ENCODE results near the gene RPL27A. TPM values are rescaled to one million over a fixed set of nuclear protein-coding genes. Genes with fewer than 3 reads are reported as not detected.

Gene RPL27A
- total RNA-seq, 1 donor from 2014 or later = 856 TPM

DNA sequence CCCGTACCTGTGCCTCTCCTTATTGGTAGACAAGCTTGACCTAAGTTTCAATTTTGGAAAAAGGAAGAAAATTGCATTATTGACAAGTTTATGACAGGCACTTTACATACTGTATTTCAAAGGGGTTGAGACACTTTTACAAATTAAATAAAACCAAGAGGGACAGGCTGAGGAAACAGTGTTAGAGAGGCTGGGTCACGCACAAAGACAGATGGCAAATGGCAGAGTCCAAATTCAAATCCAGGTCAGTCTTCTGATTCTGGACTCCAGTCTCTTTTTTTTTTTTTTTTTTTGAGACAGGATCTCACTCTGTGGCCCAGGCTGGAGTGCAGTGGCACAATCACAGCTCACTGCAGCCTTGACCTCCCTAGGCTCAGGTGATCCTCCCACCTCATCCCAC, 10.2 kb upstream of the RPL27A start:
- DNase-seq (ENCODE audit: extremely low read depth, low read depth, low spot score) = no peak

DNA sequence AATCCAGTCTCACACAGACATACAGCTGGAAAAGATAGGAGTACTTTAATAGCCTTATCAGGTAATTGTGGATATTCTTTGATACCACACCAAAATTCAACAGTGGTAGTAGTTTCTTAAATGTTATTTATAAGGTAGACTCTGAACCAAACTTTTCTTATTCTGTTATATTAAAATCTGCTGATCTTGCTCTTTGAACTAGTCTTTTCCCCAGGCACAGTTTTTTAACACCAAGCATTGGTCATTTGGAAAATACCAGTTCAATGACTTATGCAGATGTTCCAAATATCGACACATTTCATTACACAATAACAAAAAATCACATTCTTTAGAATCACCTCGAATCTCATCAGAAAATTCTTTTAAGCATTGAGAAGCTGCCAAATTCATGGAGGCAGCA, 7.7 kb upstream of the RPL27A start:
- no peak for DNase-seq (ENCODE audit: extremely low read depth, low read depth, low spot score)

DNA sequence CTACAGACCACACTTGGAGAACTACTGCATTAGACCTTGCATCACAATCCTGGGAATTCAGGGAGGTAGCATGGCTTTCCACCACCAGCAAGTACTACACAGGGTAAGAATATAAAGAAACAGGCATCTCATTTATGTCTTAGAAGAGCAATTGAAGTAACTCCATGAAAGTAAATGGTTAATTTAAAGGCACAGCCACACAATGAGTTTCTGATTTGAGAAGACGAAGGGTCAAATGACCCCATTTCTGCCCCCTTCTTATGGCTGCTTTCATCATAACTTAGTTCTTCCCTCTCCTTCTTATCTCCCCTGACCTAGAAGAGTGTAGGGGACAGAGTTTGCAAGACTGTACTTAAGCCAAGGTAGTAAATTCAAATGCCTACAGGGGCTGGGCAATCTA, 6.1 kb upstream of the RPL27A start:
- DNase-seq (ENCODE audit: extremely low read depth, low read depth, low spot score) = no peak

DNA sequence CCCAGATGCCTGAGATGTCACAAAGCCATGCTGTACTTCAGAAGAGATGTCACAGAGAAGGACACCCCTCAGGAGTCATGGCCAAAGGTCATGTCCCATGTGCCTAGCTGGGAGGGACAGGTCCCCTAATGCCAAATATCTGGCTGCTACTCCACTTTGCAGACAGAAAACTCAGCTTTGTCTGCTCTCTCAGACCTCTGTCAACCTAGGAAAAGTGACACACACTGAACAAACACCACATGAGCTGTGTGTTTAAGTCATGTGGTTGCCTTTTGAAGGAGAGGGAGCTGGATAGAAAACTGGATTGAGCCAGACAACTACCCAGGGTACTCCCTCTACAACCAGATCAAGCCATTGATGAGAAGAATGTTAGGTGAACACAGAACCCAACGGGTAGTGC, 3.6 kb upstream of the RPL27A start:
- DNase-seq (ENCODE audit: extremely low read depth, low read depth, low spot score) = no peak

DNA sequence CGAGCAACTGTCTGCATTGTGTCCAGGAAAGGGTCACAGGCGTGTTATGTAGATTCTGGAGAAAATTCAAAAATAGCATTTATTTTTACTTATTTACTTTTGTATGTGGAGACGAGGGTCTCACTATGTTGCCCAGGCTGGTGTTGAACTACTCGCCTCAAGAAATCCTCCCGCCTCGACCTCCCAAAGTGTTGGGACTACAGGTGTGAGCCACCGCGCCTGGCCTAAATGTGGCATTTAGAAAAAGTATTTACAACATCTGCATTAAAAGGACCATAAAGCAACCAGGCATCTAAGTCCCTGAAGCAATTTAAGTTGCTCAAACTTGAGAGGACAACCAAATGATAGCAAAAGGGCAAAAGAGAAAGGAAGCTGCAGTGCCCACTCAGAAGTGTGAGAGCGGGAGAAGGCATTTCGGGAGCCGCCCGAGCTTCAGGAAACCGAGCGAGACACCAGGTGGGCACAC, 722 bp upstream of the RPL27A start:
- no peak for DNase-seq (ENCODE audit: extremely low read depth, low read depth, low spot score)

DNA sequence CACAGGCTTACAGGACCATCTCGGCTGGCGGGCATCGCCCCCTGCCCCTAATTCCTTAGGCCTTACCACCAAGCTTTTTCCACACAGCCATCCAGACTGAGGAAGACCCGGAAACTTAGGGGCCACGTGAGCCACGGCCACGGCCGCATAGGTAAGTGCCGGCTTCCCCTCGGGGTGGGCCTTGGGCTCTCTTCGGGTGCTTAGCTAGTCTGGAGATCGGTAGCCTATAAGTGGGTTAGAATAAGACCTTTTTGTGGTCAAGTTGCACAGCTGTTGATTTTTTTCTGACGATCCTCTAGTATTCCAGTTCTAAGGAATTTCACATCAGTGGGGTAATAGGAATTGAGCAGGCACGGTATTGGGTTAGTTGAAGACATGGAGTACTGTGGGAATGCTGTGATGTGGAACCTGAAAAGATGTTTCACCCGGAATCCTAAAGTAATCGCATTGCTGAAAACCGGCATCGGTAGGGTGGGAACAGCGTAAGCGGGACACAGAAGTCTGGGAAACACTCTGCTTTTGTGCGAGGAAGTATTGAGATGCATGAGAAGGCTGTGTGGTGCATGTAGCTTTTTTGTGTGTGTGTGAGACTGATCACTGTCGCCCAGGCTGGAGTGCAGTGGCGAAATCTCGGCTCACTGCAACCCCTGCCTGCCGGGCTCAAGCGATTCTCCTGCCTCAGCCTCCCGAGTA, 669 bp downstream of the RPL27A start:
- DNase-seq (ENCODE audit: extremely low read depth, low read depth, low spot score) = no peak

DNA sequence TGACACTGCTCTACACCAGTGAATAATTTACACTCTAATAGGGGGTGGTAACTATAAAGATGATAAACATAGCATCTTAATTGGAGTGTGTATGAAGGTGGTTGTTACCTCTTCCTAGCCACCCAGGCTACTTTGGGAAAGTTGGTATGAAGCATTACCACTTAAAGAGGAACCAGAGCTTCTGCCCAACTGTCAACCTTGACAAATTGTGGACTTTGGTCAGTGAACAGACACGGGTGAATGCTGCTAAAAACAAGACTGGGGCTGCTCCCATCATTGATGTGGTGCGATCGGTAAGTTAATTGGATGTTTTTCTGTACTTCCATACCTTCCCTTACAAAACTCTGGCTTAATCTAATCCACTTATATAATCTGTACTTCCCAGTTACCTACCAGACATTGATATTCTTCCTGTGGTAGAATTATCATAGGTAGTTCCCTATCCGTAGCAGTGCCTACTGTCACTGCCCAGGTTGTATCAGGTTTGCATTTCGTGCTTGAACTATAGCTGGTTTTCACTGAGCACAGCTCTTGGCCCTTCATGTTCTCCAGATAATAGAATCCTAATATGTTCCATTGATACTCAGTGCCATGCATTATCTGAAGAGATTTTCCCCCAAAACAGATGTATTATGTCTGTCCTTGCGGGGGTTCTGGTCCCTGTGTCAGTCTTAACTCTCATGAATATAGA, 2.2 kb downstream of the RPL27A start:
- no peak for DNase-seq (ENCODE audit: extremely low read depth, low read depth, low spot score)

DNA sequence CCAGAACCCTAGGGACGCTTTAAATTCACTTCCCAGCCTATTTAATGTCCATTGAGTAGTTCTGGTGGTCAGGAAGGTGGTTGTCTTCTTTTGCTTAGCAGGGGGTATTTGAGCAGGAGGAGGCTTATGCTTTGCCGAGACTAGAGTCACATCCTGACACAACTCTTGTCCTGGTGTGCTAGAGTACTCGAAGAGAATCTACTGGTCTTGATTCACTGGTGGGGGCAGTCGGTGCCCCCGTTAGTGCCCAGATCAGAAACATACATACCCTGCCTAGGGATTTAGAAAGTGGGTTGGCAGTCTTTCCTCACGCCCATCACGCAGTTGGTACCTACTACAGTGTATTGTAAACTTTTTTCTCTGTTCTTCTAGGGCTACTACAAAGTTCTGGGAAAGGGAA, 2.7 kb downstream of the RPL27A start:
- no peak for DNase-seq (ENCODE audit: extremely low read depth, low read depth, low spot score)

DNA sequence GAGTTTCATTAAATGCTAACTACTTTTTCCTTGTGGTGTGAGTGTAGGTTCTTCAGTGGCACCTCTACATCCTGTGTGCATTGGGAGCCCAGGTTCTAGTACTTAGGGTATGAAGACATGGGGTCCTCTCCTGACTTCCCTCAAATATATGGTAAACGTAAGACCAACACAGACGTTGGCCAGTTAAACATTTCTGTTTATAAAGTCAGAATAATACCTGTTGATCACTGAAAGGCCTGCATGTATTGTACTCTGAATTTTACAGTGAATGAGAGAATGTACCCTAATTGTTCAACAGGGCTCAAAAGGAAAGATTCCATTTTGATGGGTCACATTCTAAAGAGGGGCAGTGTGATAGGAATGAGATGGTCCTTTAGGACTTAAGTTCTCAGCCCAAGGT, 3.2 kb downstream of the RPL27A start:
- no peak for DNase-seq (ENCODE audit: extremely low read depth, low read depth, low spot score)

DNA sequence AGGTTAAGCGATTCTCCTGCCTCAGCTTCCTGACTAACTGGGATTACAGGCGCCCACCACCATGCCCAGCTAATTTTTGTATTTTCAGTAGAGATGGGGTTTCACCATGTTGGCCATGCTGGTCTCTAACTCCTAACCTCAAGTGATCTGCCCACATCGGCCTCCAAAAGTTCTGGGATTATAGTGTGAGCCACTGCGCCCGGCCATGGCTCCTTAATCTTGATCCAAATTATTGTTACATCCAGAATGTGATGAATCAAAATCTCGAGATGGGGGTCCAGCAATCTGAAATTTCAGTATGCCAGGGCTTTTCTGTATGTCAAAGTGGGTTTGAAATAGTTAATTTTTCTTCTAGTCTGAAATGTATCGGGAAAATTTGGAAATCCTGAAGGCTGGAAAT, 3.7 kb downstream of the RPL27A start:
- no peak for DNase-seq (ENCODE audit: extremely low read depth, low read depth, low spot score)

DNA sequence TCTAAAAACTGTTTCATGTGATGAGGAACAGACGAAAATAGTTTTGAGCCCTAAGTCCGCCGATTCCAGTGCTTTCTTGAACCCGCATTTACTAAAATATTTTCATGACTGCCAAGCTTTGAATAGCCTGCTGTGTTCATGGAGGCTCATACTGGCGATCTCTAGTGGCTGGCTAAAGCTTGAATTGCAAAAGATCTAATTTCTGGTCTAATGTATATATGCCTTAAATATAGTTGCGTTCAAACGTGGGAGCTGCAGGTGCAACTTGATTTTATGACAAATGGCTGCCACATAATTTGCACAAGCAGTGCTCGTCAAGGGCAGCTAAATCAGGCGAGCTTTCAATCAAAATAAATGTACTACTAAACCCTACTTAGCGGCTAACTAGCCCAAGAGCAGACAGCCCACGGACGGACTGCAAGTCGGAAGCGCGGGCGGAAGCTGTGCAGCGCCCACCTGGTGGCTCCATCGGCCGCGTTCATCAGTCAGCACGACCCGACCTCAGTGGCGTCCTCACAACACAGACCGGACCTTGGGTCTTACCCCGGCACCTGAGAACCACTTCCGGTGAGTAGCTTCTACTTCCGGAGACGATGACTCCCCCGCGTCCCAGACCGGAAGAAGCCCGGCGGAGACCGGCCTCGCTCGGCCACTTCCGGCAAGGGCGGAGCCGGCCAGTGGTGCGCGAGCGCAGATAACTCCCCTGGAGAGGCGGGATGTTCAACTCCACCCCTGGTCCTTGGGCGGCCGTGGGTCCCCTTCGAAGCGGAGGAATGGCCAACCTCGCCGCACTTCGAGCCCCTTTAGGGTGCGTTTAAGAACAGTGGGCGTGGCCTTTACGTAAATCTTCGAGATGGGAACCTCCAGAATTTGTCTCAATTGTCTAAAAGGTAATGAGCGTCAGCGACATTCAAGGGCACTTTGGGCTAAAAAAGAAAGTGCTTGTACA, 6.1 kb downstream of the RPL27A start:
- no peak for DNase-seq (ENCODE audit: extremely low read depth, low read depth, low spot score)

DNA sequence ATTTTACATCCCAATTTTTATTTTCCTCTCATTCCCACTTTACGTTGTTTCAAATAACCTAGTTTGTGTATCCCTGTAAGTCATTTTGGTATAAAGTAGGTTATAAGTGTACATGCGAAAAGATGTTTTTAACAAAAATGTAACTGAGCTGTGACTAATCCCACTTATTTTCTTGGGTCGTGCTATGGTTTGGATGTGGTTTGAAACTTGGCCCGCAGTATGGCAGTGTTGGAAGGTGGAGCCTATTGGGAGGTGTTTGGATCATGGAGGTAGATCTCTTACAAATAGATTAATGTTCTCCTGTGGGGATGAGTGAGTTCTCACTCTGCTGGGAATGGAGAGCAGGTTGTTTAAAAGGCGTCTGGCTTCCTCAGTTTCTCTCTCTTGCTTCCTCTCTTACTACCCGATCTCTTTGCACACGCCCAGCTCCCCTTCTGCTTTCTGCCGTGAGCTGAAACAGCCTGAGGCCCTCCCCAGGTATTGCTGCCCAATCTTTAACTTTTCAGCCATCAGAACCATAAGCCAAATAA, 7.2 kb downstream of the RPL27A start:
- DNase-seq (ENCODE audit: extremely low read depth, low read depth, low spot score) = no peak

DNA sequence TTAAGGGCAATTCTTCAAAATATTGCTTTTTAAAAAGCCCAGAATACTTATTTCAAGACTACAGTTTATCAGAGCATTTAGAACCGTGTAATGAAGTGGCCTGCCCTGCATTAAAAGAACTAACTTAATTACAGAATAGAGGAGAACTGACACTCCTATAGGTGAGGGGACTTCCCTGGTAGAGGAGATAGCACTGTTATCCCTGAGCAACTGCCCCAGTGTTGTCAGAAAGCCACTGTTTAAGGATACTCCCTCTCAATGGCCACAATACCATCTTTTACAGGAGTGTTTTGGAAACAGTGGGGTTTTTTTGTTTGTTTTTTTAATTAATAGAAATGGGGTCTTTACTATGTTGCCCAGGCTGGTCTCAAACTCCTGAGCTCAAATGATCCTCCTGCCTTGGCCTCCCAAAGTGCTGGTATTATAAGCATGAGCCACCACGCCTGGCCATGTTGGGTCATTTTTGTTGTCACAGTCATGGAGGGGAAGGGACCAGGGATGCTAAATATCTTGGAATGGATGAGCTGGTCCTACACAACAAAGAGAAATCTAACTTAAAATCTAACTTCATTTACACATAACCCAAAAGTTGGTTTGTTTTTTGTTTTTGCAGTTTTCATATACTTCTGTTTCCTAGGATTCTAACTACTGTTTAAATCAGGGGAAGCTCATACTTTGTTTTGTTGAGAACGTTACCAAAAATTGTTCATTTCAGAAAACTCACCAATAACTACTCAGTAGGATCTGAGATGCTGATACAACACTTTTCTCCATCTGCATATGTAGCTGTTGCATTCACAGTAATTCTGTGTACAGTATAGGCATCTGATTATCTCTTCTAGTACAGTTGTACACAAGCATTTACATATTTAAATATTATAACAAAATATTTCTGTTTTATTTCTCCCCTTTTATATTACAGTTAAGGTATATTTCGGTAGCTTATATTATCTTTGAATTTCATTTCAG, 8.1 kb downstream of the RPL27A start:
- no peak for DNase-seq (ENCODE audit: extremely low read depth, low read depth, low spot score)

DNA sequence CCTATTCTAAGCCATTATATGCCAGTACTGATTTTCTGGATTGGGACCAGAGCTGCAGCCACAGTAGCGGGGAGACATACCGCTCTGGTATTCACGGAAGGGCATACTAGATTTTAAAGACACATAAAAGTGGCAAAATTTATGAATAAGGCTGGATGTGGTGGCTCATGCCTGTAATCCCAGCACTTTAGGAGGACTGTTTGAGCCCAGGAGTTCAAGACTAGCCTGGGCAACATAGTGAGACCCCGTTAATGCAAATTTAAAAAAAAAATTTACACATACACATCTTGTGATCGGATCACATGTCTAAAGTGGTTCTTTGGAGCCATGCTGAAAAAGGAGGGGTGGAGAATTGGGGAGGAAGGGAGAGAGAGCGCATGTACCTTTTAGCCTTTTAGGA, 9.0 kb downstream of the RPL27A start:
- no peak for DNase-seq (ENCODE audit: extremely low read depth, low read depth, low spot score)

DNA sequence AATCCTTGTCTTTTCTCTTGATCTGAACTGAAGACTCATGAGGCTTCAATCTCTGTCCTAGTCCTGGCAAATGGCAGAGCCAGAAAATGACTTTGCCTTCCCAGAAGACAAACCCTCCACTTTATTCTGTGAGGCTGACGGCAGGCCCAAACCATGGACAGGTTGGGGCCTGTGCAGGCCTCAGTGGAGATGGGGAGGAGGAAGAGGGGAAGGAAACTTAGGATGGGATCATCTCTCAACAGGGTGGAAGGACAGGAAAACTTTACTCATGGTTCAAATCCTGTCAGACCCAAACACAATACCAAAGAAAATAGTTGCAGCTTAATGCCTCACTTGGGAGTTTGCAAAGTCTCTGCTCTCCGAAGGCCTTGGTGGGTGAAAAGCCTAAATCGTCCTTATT, 9.8 kb downstream of the RPL27A start:
- no peak for DNase-seq (ENCODE audit: extremely low read depth, low read depth, low spot score)

DNA sequence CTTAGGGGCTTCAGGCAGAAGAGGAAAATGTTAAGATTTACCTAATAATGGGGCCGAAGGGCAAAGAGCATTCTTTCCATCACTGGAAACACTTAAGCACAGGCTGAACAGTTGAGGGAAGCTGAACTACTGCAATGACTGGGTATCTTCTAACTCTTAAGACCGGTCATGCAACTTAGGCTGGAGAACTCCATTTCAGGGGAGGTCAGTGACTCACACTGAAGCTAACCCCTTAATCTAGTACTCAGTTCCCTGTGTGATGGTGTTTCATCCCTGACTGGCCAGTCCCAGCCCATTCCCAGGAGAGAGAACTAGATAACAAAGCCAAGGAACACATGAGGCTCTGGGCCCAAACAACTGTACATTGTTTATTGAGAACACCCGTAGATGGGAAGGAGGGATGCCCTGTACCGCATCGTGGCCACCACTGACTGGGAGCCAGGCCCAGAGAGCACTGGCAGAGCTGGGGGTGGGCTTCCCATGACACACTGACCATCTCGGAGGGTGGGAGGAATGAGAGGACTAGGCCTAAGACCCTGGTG, 10.5 kb downstream of the RPL27A start:
- DNase-seq (ENCODE audit: extremely low read depth, low read depth, low spot score) = no peak

DNA sequence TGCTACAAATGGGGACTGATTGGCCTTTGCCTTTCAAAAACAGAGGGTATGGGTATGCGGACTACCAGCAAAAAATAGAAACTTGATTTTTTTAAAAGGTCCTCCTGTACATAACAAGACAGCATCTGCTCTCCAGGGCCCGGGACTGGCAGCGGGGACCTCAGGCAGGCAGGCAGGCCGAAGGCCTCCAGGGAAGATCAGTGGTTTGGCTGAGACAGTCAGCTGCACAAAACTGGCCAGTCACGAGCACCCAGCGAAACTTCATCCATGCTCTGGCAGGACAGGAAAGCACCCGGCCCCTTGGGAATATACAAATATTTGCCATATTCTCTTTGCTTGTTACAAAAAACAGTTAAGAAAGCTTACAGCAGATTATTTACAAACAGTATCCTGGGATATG, 11.0 kb downstream of the RPL27A start:
- no peak for DNase-seq (ENCODE audit: extremely low read depth, low read depth, low spot score)

DNA sequence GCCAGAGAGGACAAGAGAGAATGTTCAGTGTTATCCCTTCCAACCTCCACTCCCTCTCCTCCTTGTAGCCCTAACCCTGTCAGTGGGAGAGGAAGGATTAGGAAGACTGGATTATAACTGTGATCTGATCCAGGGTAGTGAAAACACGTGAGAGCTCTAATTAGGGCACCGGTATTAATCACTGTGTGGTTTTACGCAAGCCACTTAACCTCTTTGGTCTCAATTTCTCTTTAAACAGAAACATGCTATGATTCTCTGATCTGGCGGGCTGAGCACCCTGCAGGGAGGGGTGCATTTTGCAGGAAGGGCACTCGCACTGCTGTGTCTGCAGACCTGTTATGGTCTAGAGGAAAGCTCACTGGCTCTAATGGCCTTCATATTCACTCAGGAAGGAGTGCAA, 11.5 kb downstream of the RPL27A start:
- no peak for DNase-seq (ENCODE audit: extremely low read depth, low read depth, low spot score)

DNA sequence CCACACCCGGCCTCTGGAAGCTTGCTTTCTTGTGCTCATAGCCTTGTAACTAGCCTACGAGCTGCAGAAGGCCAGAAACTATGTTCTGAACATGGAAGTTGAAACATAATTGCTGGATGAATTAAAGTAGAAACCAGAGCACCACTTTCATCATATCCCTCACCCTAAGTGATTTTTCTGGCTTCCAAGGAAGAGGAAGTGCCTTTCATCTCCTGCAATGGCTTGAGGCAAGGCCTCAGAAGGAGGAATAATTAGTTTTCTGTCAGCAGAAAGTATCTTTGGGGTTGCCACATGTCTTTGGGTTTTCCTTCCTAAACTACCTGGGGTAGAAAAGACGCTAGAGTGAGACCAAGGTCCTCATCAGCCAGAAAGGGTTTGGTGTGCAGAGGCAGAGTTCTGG, 14.5 kb downstream of the RPL27A start:
- DNase-seq (ENCODE audit: extremely low read depth, low read depth, low spot score) = no peak

DNA sequence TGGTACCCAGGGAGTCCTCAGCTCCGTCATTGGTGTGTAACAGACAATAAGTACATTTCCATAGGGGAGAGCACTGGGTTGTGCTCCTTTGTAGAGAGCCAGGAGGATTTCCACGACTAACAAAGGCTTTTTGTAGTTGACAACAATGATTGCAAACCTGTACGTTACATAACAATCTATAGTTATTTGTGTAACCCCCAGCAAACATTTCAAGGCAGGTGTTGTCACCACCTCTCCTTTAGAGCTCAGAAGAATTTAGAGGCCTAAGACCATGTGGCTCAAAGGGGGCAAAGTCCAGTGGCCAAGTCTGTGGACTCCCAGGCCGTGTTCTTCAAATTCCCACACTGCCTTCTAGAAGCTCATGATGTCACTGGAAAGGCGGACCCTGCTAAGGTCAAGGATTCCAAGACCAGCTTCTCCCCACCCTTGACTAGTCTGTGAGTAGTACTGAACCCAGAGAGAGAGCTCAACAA, 15.8 kb downstream of the RPL27A start:
- DNase-seq (ENCODE audit: extremely low read depth, low read depth, low spot score) = no peak
